ENCODE data around the gene TMEM204.

Gene TMEM204

DNA sequence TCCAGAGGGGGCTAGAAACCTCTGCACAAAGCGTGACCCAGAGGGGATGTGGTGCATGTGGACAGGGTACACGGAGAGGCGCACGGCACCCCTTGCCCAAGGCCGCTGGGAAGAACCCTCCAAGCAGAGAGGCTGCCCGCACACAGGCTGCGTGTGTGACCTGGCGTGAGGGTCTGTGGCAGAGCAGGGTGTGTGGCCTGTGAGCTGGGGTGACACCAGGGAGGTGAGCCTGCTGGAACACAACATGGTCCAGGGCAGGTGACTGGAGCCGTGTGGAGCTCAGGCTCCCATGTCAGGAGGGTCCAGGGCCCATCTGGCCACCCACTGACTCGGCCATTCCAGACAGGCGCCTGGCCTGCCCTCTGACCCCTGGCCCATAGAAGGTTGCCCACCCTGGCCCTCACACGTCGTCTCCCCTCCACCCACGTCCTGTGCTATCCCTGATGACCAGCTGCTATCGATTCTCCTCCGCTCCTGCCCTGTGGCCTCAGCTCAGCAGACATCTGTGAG lies 14.8 kb upstream of the TMEM204 start:
- in situ Hi-C loops (cut with MboI; ENCODE audit: low sequenced_read_pairs) = no loop called here

GRCh38 chr16:1519831-1520230 lies 13.6 kb upstream of the TMEM204 start:
- in situ Hi-C loops (cut with MboI; ENCODE audit: low sequenced_read_pairs) = no loop called here

DNA sequence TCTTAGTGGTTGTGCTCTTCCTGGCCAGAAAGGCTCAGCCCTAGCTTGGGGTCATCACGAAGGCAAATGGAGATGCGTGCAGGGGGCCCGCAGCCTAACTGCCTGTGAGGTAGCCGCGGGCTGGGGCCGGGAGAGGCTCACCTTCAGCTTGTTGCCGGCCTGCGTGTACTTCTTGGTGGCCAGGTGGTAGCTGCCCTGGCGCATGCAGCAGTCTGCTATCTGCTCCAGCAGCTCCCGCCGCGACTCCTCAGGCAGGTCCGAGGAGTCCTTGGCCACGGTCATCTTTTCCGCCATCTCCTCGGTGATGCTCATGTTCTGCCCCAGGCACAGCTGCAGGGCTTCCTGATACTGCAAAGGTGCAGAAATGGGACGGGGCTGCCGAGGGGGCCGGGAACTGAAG lies 13.0 kb upstream of the TMEM204 start:
- in situ Hi-C loops (cut with MboI; ENCODE audit: low sequenced_read_pairs) = no loop called here

DNA sequence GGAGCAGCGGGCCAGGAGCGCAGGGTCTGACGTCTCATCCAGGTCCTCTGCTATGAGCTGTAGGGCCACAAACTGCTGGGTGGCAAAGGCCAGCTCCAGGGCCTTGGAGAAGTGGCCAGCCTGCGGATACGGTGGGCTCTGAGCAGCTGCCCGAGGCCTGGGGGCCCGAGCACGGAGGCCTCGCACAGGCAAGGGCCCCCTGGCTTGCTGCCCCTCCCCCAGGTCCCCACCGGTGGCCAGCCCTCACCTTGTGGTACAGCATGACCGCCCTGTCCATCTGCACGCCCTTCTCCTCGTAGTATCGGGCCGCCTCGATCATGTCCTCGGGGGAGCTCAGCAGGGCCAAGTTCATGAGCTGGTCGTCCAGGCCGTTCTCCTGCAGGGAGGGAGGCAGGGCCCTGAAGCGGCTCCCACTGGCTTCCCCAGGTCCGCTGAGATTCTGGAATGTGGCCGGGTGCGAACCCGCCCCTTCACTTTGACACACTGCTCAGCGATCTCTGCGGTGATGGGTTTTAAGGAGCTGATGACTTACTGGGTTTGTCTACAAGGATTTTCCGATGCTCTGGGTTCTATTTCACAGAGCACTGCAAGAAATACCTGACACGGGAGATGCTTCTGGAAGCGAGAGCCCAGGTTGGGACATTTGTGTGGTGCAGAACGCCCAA lies 9.8 kb upstream of the TMEM204 start:
- in situ Hi-C loops (cut with MboI; ENCODE audit: low sequenced_read_pairs) = no loop called here

GRCh38 chr16:1524366-1524765 lies 9.1 kb upstream of the TMEM204 start:
- in situ Hi-C loops (cut with MboI; ENCODE audit: low sequenced_read_pairs) = no loop called here

DNA sequence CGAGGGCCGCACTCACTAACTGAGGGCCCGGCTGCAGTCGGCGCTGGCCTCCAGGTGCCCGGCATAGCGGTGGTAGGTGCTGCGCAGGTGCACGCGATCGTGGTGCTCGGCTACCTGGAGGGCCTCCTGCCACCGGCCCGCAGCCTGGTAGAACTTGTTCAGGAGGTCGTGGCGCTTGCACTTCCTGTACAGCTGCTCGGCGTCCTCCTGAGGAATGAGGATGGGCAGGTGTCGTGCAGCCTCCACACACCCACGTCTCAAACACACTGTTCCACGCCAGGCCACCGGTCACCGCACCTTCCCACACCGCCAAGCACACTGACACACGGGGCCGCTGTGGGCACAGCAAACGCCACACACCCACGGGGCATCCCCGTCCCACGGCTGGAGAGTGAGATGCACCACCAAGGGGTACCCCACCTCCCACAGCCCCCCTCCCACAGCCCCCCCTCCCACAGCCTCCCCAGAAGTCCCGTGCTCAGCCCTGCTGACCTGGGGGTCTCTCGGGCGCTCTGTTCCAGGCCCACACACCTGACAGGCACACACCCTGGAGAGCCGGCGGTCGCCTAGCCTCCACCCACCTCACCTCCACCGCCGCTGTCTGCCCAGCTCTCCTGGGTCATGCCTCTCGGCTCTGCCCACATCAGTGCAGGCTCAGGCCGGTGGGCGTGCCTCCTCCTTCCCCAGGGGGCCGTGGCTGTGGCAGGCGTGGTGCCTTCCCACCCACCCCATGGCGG lies 7.4 kb upstream of the TMEM204 start:
- in situ Hi-C loops (cut with MboI; ENCODE audit: low sequenced_read_pairs) = no loop called here

DNA sequence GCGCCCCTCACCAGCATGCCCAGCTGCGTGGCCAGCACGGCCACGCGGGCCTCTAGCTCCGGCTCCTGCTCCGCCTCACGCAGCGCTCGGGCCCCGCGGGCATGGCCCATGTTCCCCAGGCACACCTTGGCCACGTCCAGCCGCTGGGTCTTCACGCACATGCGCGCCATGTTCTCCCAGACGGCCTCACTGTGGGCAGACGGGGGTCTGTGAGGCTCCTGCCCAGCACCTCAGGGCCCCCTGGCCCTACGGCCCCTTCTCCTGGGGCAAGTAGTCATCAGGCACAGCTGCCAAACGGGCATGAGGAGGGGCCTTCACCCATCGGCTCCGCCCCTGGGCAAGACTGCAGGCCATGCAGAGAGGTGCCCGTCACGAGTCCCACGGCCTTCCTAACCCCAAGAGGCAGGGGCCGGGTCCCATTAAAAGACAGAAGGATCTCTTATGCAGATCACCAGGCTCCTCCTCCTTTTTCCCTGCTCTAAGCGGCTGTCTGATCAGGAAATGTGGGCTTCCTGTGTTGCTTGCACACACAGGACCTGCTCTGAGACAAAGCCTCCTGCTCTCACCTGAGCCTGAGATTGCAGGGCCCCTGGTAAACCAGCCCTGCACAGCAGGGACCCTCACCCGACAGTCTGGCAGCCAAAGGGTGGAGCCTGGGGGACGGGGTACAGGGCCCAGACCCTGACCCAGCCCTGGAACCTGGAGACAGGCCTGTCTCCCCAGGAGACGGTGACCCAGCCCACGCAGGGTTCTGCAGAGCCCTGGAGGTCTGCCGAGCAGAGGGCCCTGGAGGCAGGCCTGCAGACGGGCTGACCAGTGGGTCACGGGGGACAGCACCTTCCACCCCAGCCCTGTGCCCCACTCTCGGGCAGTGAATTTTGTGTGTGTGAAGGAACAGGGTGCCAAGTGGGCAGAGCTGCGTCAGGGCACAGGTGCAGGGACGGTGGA lies 6.6 kb upstream of the TMEM204 start:
- in situ Hi-C loops (cut with MboI; ENCODE audit: low sequenced_read_pairs) = no loop called here

GRCh38 chr16:1527836-1528811 lies 5.3 kb upstream of the TMEM204 start:
- in situ Hi-C loops (cut with MboI; ENCODE audit: low sequenced_read_pairs) = no loop called here

GRCh38 chr16:1528921-1529537 lies 4.4 kb upstream of the TMEM204 start:
- in situ Hi-C loops (cut with MboI; ENCODE audit: low sequenced_read_pairs) = no loop called here

GRCh38 chr16:1530349-1530882 lies 3.0 kb upstream of the TMEM204 start:
- in situ Hi-C loops (cut with MboI; ENCODE audit: low sequenced_read_pairs) = no loop called here

- in situ Hi-C loops (cut with MboI; ENCODE audit: low sequenced_read_pairs) = no loop called here
Measured at GRCh38 chr16:1530883-1531637, 2.4 kb upstream of the TMEM204 start.

DNA sequence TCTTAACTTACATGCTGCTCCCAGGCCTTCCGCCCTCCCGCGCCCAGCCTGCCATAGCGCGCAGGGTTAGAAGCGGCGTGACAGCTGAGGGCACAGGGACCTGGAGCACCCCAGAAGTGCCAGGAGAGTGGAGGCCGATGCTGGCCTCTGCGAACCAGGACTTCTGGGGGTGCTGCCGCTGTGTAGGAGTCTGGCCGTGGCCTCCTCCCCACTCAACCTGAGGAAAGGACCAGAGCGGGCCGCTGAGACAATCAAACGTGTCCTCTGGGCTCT lies 1.9 kb upstream of the TMEM204 start:
- in situ Hi-C loops (cut with MboI; ENCODE audit: low sequenced_read_pairs) = no loop called here

- in situ Hi-C loops (cut with MboI; ENCODE audit: low sequenced_read_pairs) = no loop called here
Measured at GRCh38 chr16:1532081-1532760, 1.2 kb upstream of the TMEM204 start.

GRCh38 chr16:1532771-1533170 lies 695 bp upstream of the TMEM204 start:
- in situ Hi-C loops (cut with MboI; ENCODE audit: low sequenced_read_pairs) = no loop called here

- in situ Hi-C loops (cut with MboI; ENCODE audit: low sequenced_read_pairs) = no loop called here
Measured at GRCh38 chr16:1534021-1535020, 855 bp downstream of the TMEM204 start.

GRCh38 chr16:1535391-1536291 lies 2.2 kb downstream of the TMEM204 start:
- in situ Hi-C loops (cut with MboI; ENCODE audit: low sequenced_read_pairs) = no loop called here
